ENCODE data around the gene SNRNP35.
"Not testable (repeated sequence)": the region's sequence is repeated elsewhere in the genome, so short reads cannot be mapped to it uniquely, and the experiment has no call there.

SNRNP35 gene

DNA sequence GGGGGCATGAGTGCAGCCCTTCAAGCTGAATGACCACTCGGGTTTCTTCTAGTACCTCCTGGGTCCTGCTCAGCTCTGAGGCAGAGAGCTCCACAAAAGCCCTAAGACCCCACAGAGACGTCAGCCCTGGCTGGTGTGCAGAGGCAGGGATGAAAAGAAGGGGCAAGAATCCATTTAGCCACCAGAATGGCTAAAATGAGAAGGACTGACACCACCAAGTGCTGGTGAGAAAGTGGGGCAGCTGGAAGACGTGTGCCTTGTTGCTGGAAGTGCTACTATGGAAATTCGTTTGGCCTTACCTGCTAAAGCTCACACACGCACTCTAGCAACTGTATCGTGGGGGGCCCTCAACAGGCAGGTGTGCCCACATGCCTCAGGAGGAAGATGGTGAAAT lies 48.9 kb downstream of the SNRNP35 start:
- TF ChIP-seq, protein P1, sequence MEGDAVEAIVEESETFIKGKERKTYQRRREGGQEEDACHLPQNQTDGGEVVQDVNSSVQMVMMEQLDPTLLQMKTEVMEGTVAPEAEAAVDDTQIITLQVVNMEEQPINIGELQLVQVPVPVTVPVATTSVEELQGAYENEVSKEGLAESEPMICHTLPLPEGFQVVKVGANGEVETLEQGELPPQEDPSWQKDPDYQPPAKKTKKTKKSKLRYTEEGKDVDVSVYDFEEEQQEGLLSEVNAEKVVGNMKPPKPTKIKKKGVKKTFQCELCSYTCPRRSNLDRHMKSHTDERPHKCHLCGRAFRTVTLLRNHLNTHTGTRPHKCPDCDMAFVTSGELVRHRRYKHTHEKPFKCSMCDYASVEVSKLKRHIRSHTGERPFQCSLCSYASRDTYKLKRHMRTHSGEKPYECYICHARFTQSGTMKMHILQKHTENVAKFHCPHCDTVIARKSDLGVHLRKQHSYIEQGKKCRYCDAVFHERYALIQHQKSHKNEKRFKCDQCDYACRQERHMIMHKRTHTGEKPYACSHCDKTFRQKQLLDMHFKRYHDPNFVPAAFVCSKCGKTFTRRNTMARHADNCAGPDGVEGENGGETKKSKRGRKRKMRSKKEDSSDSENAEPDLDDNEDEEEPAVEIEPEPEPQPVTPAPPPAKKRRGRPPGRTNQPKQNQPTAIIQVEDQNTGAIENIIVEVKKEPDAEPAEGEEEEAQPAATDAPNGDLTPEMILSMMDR (IDR thresholded peaks at IDR 0.05; ENCODE audit: low read depth, low read length) = no peak
- DNase-seq (ENCODE audit: low read depth in 2 of 2) = no peak
- H3K4me3 ChIP-seq (replicated peaks in 1 of 2; ENCODE audit: low read depth in 2 of 2, low read length in 2 of 2) = no peak overlapping the region

DNA sequence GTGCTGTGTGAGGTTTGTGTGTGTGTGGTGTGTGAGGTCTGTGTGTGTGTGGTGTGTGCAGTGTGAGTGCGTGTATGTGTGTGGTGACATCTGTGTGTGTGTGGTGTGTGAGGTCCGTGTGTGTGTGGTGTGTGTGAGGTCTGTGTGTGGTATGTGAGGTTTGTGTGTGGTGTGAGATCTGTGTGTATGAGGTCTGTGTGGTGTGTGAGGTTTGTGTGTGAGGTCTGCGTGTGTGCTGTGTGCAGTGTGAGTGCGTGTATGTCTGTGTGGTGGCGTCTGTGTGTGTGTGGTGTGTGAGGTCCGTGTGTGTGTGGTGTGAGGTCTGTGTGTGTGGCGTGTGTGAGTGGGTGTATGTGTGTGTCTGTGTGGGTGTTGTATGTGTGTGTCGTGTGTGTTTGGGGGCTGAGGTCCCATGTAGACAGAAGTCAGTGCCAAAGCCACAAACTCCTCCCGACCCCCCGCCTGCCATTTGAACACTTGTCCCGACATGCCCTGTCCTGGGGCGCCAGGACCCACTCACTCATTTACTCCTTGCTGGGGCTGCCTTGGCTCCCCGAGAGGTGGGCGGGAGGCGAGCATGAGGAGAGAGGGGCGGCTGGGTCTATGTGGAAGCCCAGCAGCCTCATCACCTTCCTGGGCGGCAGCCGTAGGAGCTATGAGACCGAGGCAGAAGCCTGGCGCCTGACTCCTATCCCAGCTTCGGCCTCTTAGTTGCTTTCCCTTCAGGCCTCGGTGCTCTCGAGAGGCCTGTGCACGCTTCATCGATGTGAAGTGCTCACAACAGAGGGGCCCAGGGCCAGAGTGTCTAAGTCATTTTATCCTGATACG lies 55.1 kb downstream of the SNRNP35 start:
- DNase-seq (ENCODE audit: low read depth in 2 of 2) = no peak
- TF ChIP-seq, protein P1 (IDR thresholded peaks at IDR 0.05; ENCODE audit: low read depth, low read length) = no peak
- no peak overlapping the region for H3K4me3 ChIP-seq (replicated peaks in 1 of 2; ENCODE audit: low read depth in 2 of 2, low read length in 2 of 2)

DNA sequence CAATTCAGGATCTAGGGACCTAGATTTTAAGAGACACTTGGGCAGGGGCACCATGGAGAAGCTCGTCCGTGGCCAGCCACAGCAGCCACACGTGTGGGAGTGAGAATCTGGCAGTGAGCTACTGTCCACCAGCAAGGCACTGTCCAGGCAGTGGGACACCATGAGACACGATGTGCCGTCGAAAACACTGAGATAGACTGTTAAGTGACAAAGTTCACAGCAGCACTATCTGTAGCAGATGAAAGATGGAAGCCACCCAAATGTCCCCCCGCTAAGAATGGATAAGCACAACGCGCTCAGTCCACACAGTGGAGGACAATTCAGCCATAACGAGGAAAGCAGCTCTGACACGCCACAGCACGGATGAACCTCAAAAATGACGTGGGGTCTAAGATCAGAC lies 55.9 kb downstream of the SNRNP35 start:
- TF ChIP-seq, protein P1 (IDR thresholded peaks at IDR 0.05; ENCODE audit: low read depth, low read length) = no peak
- no peak for DNase-seq (ENCODE audit: low read depth in 2 of 2)
- no peak overlapping the region for H3K4me3 ChIP-seq (replicated peaks in 1 of 2; ENCODE audit: low read depth in 2 of 2, low read length in 2 of 2)

DNA sequence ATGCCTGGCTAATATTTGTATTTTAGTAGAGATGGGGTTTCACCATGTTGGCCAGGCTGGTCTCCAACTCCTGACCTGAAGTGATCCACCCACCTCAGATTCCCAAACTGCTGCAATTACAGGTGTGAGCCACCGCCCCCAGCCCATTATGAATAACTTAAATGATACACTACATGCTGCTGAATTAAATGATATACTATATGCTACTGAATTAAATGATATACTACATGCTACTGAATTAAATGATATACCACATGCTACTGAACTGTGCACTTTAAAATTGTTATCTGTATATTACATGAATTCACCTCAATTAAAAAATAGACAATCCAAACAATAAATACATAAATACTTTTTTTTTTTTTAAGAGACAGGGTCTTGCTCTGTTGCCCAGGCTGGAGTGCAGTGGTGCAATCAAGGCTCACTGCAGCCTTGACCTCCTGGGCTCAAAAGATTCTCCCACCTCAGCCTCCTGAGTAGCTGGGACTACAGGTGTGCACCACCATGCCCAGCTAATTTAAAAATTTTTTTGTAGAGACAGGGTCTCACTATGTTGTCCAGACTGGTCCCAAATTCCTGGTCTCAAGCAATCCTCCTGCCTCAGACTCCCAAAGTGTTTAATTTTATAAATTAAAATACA lies 56.8 kb downstream of the SNRNP35 start:
- not testable (repeated sequence) for H3K4me3 ChIP-seq (replicated peaks in 1 of 2; ENCODE audit: low read depth in 2 of 2, low read length in 2 of 2); DNase-seq (ENCODE audit: low read depth in 2 of 2)

DNA sequence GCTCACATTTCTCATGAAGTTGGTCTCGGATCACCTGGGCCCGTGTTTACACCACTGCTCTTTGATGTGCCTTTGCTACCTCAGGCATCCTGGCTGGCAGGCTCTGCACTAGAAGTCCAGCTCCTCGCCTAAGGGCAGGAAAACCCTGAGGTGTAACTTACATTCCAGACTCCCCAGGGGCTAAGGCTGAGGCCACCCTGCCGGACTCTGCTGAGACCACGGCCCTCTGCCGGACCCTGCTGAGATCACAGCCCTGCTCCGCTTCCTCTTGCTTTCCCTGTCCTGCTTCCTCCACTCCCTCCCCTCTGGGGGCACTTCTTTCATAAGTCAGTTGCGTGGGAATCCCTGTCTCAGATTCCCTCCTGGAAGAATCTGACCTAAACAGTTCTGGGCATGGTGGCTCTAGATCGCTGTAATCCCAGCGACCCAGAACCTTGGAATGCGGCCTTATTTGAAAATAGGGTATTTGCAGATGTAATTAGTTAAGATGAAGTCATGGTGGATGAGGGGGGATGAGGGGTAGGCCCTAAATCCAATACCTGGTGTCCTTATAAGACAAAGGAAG lies 58.4 kb downstream of the SNRNP35 start:
- DNase-seq (ENCODE audit: low read depth in 2 of 2) = no peak
- TF ChIP-seq, protein P1 (IDR thresholded peaks at IDR 0.05; ENCODE audit: low read depth, low read length) = no peak
- no peak overlapping the region for H3K4me3 ChIP-seq (replicated peaks in 1 of 2; ENCODE audit: low read depth in 2 of 2, low read length in 2 of 2)
